Thymus (tissue), 14 donors: ENCODE measurements around the gene PRSS21. TPM values are rescaled to one million over a fixed set of nuclear protein-coding genes. Genes with fewer than 3 reads are reported as not detected.

Source experiments
- DNase-seq, 9 donors: peaks; one replicate each; pipeline ENCODE4 v3.0.0-alpha.2; 2013; ENCODE audit warnings: low spot score in 9 of 9, low read depth in 6 of 9, missing footprints in 1 of 9
- H3K27ac ChIP-seq, 2 donors: one replicate each; pipeline ENCODE4 v1.5.1; 2013; ENCODE audit warnings: control low read depth in 1 of 2, low read depth in 1 of 2, low read length in 1 of 2, mild to moderate bottlenecking in 1 of 2, moderate library complexity in 1 of 2
- H3K27me3 ChIP-seq, 2 donors: one replicate each; pipeline ENCODE4 v1.5.1; 2013; ENCODE audit warnings: low read length in 1 of 2; ENCODE audit not compliant: control insufficient read depth in 2 of 2, insufficient read depth in 1 of 2
- H3K36me3 ChIP-seq, 2 donors: one replicate each; pipeline ENCODE4 v1.5.1; 2013; ENCODE audit warnings: low read length in 1 of 2, mild to moderate bottlenecking in 1 of 2, moderate library complexity in 1 of 2; ENCODE audit not compliant: control insufficient read depth in 2 of 2, insufficient read depth in 2 of 2
- H3K4me1 ChIP-seq, 2 donors: one replicate each; pipeline ENCODE4 v1.5.1; 2013; ENCODE audit warnings: low read length in 2 of 2; ENCODE audit not compliant: control insufficient read depth in 2 of 2, insufficient read depth in 2 of 2
- H3K4me3 ChIP-seq, 2 donors: one replicate each; pipeline ENCODE4 v1.5.1; 2013; ENCODE audit warnings: low read length in 2 of 2, control low read depth in 1 of 2, mild to moderate bottlenecking in 1 of 2
- H3K9me3 ChIP-seq, 2 donors: one replicate each; pipeline ENCODE4 v1.5.1; 2013; ENCODE audit warnings: low read length in 1 of 2, mild to moderate bottlenecking in 1 of 2; ENCODE audit not compliant: control insufficient read depth in 2 of 2, insufficient read depth in 1 of 2
- WGBS: extraction: QIAGEN DNeasy Blood & Tissue Kit; methylation state at CpG from one replicate; pipeline ENCODE4 v1.1.7; 2013; 5-methylcytosine and 5-hydroxymethylcytosine counted together
- long read RNA-seq, 10 donors: transcript quantifications; one replicate each; lab custom pipeline, GENCODE V29; 2026
- polyA plus RNA-seq: library from polyadenylated mRNA; stranded (reverse); fragments of 200-250 nt; gene quantifications from one replicate; pipeline ENCODE4 v1.2.3, GENCODE V29; 2013
- total RNA-seq: library from RNA; stranded (reverse); fragments of 120-200 nt; gene quantifications from one replicate; pipeline ENCODE4 v1.2.4, GENCODE V29; 2013
- donor health status: healthy.

Gene PRSS21, protein sequence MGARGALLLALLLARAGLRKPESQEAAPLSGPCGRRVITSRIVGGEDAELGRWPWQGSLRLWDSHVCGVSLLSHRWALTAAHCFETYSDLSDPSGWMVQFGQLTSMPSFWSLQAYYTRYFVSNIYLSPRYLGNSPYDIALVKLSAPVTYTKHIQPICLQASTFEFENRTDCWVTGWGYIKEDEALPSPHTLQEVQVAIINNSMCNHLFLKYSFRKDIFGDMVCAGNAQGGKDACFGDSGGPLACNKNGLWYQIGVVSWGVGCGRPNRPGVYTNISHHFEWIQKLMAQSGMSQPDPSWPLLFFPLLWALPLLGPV
- 1.2 TPM for total RNA-seq
- 0.68 TPM for polyA plus RNA-seq
- long read RNA-seq, donor 1 = 0 reads
- long read RNA-seq, donor 2 = 0 reads
- long read RNA-seq, donor 3 = 0 reads
- long read RNA-seq, donor 4 = 0 reads
- long read RNA-seq, donor 5, partial matches to known transcripts = 0 of 2 reads
- long read RNA-seq, donor 5, other reads (novel, unspliced or antisense) = 0 of 2 reads
- long read RNA-seq, donor 6, partial matches to known transcripts = 0 of 1 reads
- long read RNA-seq, donor 6, other reads (novel, unspliced or antisense) = 0 of 1 reads
- long read RNA-seq, donor 7 = 0 reads
- long read RNA-seq, donor 8 = 0 reads
- long read RNA-seq, donor 9 = 0 reads
- long read RNA-seq, donor 10 = 0 reads

DNA sequence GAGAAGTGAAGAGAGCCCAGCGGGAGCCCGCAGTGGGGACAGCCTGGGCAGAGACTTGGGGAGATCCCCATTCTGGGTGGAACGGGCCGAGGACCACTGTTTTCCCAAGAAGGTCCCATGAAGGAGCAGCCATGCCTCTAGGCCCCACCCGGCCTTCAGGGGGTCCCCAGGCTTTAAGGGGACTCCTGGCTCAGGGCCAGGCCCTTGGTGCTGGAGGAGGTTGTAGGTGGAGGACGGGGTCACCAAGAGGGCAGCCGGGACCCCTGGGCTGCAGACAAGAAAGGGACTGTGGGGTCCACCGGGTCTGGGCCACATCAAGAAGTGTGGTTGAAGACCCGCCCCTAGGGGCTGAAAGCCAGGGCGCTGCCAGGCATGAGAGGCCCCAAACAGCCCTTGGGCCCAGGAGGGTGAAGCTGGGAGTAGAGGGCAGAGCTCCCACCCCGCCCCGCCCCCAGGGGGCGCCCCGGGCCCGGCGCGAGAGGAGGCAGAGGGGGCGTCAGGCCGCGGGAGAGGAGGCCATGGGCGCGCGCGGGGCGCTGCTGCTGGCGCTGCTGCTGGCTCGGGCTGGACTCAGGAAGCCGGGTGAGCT, at the start of gene PRSS21:
Gene PRSS21 (plus strand): TSS at position 487 of the 589 bp plus-strand sequence. CDS start 32 bp downstream, at position 519.
- 78% methylated on average over 28 of the region's 28 CpGs for WGBS
- H3K27ac ChIP-seq = no peak within 1 kb of the TSS
- DNase-seq = peak in 1 of 9 donors; percentile 15

DNA sequence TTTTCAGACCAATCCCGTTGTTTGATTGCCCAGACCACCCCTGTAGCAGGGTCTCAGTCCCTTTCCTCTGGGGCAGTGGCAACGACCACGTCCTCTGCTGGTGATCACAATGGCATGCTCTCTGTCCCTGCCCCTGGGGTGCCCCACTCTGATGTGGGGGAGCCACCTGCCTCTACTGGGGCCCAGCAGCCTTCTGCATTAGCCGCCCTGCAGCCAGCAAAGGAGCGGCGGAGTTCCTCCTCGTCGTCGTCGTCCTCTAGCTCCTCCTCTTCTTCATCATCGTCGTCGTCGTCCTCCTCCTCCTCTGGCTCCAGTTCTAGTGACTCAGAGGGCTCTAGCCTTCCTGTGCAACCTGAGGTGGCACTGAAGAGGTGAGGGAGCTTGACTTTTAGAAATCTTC, 49.1 kb upstream of the PRSS21 start:
- H3K4me1 ChIP-seq = no peaks in the 10 kb centered on the region
- WGBS = 95% methylated on average over 14 of the region's 14 CpGs
- DNase-seq = no peak

More for the DNA sequence above, at the start of gene PRSS21:
- no peaks in the 10 kb centered on the region for H3K9me3 ChIP-seq
- no peaks in the 10 kb centered on the region for H3K4me1 ChIP-seq
- no peak within 1 kb of the TSS for H3K4me3 ChIP-seq
- H3K36me3 ChIP-seq = no peaks in the 10 kb centered on the region
- H3K27me3 ChIP-seq = peaks cover 3 to 10% of the 10 kb centered on the region in 2 donors

DNA sequence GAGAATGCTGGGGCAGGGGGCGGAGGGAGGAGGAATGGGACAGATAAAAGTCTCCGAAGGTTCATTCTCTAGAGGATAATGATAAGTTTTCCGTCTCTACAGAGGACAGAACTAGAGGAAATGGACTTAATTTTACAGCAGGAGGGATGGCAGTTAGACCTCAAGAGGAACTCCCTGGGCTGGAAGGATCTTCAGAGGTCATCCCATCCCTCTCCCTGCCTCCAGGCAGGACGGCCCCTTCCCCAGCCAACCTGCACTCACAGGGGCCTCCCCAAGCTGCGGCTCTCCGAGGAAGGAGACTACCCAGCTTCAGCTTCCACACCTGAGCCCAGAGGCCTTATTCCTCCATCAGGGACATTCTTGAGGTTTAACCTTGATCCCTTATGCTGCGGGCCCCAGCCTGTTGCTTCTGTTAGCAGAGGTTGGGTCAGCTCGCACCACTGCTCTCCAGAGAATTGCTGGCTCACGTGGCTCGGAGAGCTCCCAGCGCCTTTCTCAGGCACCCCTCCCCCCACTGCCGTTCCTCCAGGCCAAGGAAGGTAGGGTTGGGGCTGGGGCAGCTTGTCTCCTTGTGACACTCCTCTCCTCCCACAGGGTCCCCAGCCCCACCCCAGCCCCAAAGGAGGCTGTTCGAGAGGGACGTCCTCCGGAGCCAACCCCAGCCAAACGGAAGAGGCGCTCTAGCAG, 48.5 kb upstream of the PRSS21 start:
- Histone ChIP-seq H3K4me3 (no peak overlapping the region), H3K9me3 (peaks cover 0 to 3% of the 10 kb centered on the region in 2 donors), H3K27ac (no peak overlapping the region), H3K4me1 (no peaks in the 10 kb centered on the region), H3K27me3 (no peaks in the 10 kb centered on the region), H3K36me3 (peaks cover 94 to 98% of the 10 kb centered on the region in 2 donors)
- 96% methylated on average over 17 of the region's 17 CpGs for whole genome bisulfite sequencing
- no peak for DNase-seq

More for the DNA sequence above, 49.1 kb upstream of the PRSS21 start:
- Histone ChIP-seq H3K36me3 (peaks cover 96 to 98% of the 10 kb centered on the region in 2 donors), H3K27me3 (no peaks in the 10 kb centered on the region), H3K9me3 (peaks cover 0 to 3% of the 10 kb centered on the region in 2 donors), H3K27ac (no peak overlapping the region), H3K4me3 (no peak overlapping the region)

DNA sequence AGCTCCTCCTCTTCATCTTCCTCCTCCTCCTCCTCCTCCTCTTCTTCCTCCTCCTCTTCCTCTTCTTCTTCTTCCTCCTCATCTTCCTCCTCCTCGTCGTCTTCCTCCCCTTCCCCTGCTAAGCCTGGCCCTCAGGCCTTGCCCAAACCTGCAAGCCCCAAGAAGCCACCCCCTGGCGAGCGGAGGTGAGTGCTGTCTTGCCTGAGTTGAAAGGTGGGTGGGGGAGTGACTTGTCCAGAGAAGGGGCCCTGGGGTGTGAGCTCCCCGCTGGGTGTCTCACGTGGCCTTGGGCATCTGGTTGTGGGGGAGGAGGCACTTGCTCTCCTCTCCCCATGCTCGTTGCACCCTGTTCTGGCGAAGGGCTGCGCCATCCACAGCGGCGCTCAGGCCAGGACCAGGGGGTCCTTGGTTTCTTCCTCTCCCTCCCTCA, 47.9 kb upstream of the PRSS21 start:
- no peak overlapping the region for H3K4me3 ChIP-seq
- DNase-seq = no peak
- peak overlapping the region in 1 of 2 donors; percentile 25 for H3K27ac ChIP-seq
- WGBS = 97% methylated on average over 11 of the region's 11 CpGs
- H3K4me1 ChIP-seq = no peaks in the 10 kb centered on the region
- no peaks in the 10 kb centered on the region for H3K27me3 ChIP-seq
- H3K36me3 ChIP-seq = peaks cover 88 to 95% of the 10 kb centered on the region in 2 donors
- peaks cover 0 to 3% of the 10 kb centered on the region in 2 donors for H3K9me3 ChIP-seq

DNA sequence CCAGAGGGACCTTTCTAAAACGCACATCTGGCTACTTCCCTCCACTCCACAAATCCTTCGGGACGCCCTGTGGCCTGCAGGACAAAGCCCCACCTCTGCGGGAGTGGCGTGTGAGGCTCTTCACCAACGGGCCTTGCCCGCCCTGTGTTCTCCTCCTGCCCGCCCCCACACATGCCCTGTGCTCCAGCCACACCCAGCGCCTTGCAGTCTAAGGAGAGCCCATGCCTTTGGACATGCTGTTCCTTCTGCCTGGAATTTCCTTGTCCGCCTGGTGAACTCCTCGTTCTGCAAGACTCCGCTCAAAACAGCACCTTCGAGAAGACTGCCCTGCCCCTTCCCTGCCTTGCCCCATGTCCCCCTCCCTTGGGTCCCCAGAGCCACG, 47.4 kb upstream of the PRSS21 start:
- no peak for DNase-seq
- H3K27me3 ChIP-seq = no peaks in the 10 kb centered on the region
- no peak overlapping the region for H3K4me3 ChIP-seq
- peaks cover 87 to 95% of the 10 kb centered on the region in 2 donors for H3K36me3 ChIP-seq
- H3K27ac ChIP-seq = no peak overlapping the region
- no peaks in the 10 kb centered on the region for H3K4me1 ChIP-seq
- H3K9me3 ChIP-seq = peaks cover 0 to 3% of the 10 kb centered on the region in 2 donors
- 94% methylated on average over 14 of the region's 14 CpGs for WGBS

DNA sequence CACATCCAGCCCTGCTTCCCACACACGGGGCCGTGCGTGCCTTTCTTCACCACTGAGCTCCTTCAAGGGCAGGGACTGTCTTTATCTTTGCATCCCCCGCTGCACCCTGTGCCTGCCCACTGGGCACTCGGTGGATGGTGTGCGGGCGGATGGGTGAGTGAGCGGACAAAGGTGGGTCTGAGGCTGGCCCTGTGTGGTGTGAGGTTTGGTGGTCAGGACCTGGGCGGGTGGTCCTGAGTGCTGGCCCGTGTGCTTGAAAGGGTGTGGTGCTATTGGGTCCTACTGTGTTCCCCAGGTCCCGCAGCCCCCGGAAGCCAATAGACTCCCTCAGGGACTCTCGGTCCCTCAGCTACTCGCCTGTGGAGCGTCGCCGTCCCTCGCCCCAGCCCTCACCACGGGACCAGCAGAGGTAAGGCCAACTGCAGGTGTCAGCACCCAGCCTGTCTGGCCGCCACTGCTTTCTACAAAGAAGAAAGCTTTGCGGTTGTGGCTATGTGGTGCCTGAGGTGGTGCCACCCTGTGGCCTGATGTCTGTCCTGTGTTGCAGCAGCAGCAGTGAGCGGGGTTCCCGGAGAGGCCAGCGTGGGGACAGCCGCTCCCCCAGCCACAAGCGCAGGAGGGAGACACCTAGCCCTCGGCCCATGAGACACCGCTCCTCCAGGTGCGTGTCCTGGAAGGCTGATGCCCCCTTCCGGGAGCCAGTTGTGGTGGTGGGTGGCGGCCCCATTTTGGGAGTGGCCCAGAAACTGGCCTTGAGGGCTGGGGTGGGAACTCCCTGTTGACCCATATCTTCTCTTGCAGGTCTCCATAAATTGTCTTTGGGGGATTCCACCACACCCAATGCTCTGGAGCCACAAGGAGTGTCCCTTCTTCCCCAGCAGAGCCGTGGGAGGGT, 46.7 kb upstream of the PRSS21 start:
- no peak for DNase-seq
- Histone ChIP-seq H3K27me3 (no peaks in the 10 kb centered on the region), H3K36me3 (peaks cover 87 to 95% of the 10 kb centered on the region in 2 donors), H3K27ac (no peak overlapping the region), H3K4me3 (no peak overlapping the region), H3K9me3 (peaks cover 0 to 3% of the 10 kb centered on the region in 2 donors), H3K4me1 (peaks cover 1 to 2% of the 10 kb centered on the region in 2 donors)
- 97% methylated on average over 32 of the region's 32 CpGs for WGBS

DNA sequence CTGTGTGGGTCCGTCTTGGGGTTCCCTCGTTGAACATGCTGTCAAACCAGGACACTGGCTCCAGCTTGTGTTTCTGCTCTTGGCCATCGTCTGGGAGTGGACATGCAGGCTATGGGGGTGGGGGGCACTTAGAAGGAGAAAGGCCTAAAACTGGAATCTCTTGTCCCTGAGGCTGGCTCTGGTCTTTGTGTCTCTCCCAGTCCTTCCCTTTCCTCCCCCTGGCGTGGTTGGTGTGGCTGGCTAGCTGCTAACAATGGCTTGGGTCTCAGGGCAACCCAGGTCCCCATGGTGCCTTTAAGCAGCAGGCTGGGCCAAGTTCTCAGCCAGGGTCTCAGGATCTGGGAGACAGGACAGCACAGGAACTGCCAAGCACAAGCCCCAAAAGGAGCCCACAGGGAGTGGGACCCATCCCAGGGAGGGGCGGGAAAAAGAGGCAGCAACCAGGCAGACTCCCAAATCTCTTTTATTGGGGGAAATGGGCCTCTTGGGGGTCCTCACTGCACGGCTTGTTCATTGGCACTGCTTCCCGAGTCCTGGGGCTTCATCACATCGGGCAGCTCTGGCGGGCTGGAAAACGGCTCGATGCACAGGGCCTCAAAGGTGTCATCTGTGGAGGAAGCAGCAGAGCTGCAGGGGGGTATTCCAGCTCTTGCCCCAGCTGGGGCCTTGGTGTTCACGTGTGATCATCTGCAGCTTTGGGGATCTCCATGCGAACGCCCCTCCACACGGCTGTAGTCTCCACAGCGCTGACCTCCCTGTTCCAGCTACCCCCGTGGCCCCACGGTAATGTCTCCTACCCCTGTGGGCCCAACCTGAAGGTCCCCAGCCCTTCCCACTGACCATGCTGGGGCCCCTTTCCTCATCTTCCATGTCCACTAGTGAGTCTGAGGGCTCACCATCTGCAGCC, 45.3 kb upstream of the PRSS21 start:
- Histone ChIP-seq H3K4me3 (no peak overlapping the region), H3K27me3 (no peaks in the 10 kb centered on the region), H3K9me3 (no peaks in the 10 kb centered on the region), H3K4me1 (peaks cover 11 to 14% of the 10 kb centered on the region in 2 donors), H3K36me3 (peaks cover 74 to 83% of the 10 kb centered on the region in 2 donors), H3K27ac (no peak overlapping the region)
- 96% methylated on average over 18 of the region's 18 CpGs for WGBS
- no peak for DNase-seq
